Large intestine (tissue), 3 donors: Measurements from ENCODE around the gene ADAMTSL5. TPM values are rescaled to one million over a fixed set of nuclear protein-coding genes. Genes with fewer than 3 reads are reported as not detected.

ENCODE experiments used
- DNase-seq, 2 donors: peaks; one replicate each; pipeline versions ENCODE4 v3.0.0 to v3.0.0-alpha.2; 2013
- H3K27ac ChIP-seq: one replicate; pipeline ENCODE4 v1.5.1; 2013; ENCODE audit warnings: low read length
- H3K27me3 ChIP-seq: 2 replicates; pipeline ENCODE4 v1.6.1; 2013; ENCODE audit warnings: low read length; ENCODE audit not compliant: control insufficient read depth, insufficient read depth
- H3K36me3 ChIP-seq: 2 replicates; pipeline ENCODE4 v1.6.1; 2013; ENCODE audit warnings: low read length; ENCODE audit not compliant: control insufficient read depth, insufficient read depth
- H3K4me1 ChIP-seq: one replicate; pipeline ENCODE4 v1.6.1; 2013; ENCODE audit warnings: low read length; ENCODE audit not compliant: control insufficient read depth, insufficient read depth
- H3K4me3 ChIP-seq: one replicate; pipeline ENCODE4 v1.5.1; 2013; ENCODE audit warnings: low read length
- H3K9me3 ChIP-seq: one replicate; pipeline ENCODE4 v1.6.1; 2013; ENCODE audit warnings: mild to moderate bottlenecking, low read depth, low read length, moderate library complexity; ENCODE audit not compliant: control insufficient read depth
- WGBS: methylation state at CpG from one replicate; pipeline ENCODE4 v1.1.5; 2013; ENCODE audit warnings: low lambda C conversion rate; ENCODE audit not compliant: insufficient coverage; 5-methylcytosine and 5-hydroxymethylcytosine counted together
- polyA plus RNA-seq: library from polyadenylated mRNA; unstranded; fragments of 120-200 nt; gene quantifications from one replicate; pipeline ENCODE4 v1.2.1, GENCODE V29; 2013

ADAMTSL5 gene
- polyA plus RNA-seq, 1 donor, result 24.9 TPM

DNA sequence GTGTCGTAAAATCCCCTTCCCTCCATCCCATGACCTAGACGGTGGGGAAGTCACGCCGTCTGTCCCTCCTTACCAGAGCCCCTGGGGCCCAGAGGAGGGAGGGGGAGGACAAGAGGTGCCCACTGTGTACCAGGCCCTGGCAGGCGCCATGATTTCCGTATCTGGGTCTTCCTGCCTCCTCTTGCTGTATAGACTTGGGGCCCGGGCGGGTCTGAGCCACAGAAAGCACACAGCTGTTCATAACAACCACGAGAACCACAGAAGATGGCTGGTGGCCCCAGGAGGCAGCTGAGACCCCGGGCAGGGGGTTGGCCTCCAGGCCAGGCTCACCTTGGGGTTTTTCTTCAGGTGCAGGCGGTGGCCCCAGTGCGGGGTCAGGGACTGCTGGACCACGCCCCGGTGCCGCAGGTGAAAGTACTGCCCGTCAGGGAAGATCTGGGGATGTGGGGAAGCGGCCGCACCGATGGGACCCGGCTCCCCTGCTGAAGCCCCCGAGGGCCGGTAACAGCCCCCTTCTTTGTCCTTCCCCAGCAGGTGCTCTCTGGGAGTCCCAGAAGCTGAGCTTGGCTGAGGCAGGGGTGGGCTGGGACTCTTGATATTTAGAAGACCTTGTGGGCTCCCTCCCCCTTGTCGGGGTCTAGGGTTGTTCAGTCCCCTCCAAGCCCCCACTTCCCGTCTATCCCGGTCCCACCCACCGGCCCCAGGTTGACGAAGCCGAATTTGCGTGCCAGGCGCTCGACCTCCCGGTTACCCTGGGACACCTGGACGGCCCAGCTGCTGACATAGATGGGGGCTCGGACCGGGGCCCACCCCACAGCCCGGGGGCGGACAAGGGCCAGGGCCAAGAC, 23.1 kb downstream of the ADAMTSL5 start:
- H3K4me3 ChIP-seq, result peak overlapping the region; percentile 62
- no CpG with 5 or more reads among the region's 37 CpGs for WGBS

DNA sequence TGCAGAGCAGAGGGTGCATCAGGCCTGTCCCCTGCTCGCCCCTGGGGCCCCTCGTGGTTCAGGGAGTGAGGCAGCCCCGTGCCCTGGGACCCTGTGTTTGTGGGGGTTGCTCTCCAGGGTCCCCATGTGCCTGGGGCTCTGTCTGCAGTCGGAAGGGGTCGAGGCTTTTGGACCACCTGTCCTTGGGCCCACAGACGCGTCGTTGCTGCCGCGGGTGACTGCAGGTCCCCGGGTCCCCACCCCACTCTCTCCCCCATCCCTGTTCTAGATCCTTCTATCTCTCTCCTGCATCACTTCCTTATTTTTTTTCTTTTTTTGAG, 24.6 kb downstream of the ADAMTSL5 start:
- Histone ChIP-seq H3K27me3 (peaks cover 5% of the 10 kb centered on the region), H3K27ac (no peak overlapping the region), H3K9me3 (no peaks in the 10 kb centered on the region), H3K4me3 (no peak overlapping the region), H3K36me3 (no peaks in the 10 kb centered on the region), H3K4me1 (peaks cover 16% of the 10 kb centered on the region)
- no CpG with 5 or more reads among the region's 11 CpGs for WGBS
- DNase-seq, result no peak

More for the DNA sequence above, 23.1 kb downstream of the ADAMTSL5 start:
- peak overlapping the region; percentile 65 for H3K27ac ChIP-seq
- H3K27me3 ChIP-seq, result peaks cover 5% of the 10 kb centered on the region
- H3K4me1 ChIP-seq, result peaks cover 28% of the 10 kb centered on the region
- DNase-seq, result peak in 1 of 2 donors; percentile 50
- no peaks in the 10 kb centered on the region for H3K36me3 ChIP-seq
- H3K9me3 ChIP-seq, result no peaks in the 10 kb centered on the region

DNA sequence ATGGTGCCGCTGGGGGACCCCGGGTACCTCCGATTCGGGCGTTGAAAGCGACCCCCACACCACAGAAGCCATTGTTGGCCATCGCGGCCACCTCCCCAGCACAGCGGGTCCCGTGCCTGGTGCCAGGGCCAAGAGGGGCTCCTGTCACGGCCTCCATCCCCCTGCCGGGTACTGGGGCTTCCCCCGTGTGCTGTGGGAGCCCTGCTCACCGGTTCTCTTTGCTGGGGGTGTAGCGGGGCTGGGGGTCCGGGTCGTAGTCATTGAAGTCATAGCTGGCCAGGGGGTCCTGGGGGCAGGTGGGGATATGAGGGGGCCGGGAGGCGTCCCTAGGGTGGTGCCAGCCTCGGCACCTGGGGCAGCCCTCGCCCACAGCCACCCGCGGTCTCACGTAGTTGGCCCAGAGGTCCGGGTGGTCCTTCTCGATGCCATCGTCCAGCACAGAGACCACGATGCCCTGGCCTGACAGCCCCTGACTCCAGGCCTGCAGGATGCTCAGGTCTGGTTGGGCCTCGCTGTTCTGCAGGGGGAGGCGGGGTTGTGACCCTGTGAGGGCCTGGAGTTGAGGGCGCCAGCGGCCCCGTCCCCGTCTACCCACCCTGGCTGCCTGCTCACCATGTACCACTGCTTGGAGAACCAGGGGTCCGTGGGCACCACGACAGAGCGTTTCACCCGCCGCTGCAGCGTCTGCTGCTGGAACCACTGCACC, 25.1 kb downstream of the ADAMTSL5 start:
- H3K27ac ChIP-seq, result no peak overlapping the region
- no peak overlapping the region for H3K4me3 ChIP-seq
- DNase-seq, result no peak
- peaks cover 11% of the 10 kb centered on the region for H3K4me1 ChIP-seq
- H3K36me3 ChIP-seq, result no peaks in the 10 kb centered on the region
- H3K27me3 ChIP-seq, result peaks cover 5% of the 10 kb centered on the region
- WGBS, result no CpG with 5 or more reads among the region's 40 CpGs
- H3K9me3 ChIP-seq, result no peaks in the 10 kb centered on the region

DNA sequence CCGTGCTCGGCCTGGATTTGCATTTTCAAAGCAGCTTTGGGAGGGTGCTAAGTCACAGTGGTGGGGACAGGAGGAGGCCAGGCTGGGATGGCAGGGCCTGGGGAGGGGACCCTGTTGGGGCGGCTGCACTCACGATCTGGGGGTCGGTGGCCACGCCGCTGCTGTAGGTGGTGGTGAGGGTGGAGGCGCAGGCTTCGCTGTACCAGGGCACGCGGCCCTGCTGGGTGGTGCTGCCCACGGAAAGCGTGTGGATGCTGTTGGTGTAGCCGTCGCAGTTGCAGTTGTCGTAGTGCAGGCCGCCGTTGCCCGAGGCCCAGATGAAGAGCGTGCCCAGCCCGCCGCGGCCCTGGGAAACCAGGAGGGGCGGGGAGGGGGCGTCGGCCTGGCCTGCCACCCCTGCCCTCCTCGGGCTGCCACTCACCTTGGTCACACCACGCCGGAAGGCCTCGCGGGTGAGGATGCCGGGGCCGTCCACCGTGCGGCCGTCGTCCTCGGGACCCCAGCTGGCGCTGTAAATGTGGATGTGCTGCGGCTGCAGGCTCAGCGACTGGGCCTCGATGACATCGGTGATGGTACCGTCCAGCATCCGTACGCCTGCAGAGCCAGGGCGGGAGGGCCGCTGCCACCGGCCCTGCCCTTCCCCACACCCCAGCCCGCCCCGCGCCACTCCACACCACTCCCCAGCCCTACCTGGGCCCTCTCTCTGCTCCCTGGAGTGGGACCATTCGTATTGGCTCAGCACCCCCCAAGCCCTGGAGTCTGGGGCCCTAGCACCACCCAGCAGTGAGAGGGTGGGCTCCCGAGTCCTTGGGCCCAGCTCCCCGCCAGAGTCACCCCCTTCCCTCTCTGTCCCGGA, 25.9 kb downstream of the ADAMTSL5 start:
- no CpG with 5 or more reads among the region's 56 CpGs for WGBS
- no peak overlapping the region for H3K27ac ChIP-seq
- H3K4me3 ChIP-seq, result no peak overlapping the region
- H3K36me3 ChIP-seq, result no peaks in the 10 kb centered on the region
- H3K27me3 ChIP-seq, result peaks cover 5% of the 10 kb centered on the region
- H3K4me1 ChIP-seq, result peaks cover 9% of the 10 kb centered on the region
- H3K9me3 ChIP-seq, result no peaks in the 10 kb centered on the region
- DNase-seq, result no peak

DNA sequence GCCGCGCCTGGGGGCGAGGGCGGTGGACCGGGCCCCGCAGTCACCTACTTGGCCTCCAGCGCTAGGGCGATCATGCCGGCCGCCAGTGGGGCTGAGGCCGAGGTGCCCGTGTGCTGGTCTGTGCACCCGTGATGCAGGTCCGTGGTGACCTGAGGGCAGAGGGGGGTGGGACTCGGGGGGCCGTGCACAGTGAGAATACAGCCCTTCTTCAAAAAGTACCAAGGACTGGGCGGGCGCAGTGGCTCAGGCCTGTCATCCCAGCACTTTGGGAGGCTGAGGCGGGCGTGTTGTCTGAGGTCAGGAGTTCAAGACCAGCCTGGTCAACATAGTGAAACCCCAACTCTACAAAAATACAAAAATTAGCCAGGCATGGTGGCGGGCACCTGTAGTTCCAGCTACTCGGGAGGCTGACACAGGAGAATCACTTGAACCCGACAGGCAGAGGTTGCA, 28.8 kb downstream of the ADAMTSL5 start:
- no CpG with 5 or more reads among the region's 23 CpGs for whole genome bisulfite sequencing
- H3K9me3 ChIP-seq, result no peaks in the 10 kb centered on the region

GRCh38 chr19:1483131-1483978, 29.5 kb downstream of the ADAMTSL5 start:
- Histone ChIP-seq H3K9me3 (no peaks in the 10 kb centered on the region), H3K27me3 (no peaks in the 10 kb centered on the region), H3K27ac (no peak overlapping the region), H3K4me1 (peaks cover 3% of the 10 kb centered on the region), H3K36me3 (no peaks in the 10 kb centered on the region), H3K4me3 (no peak overlapping the region)
- DNase-seq, result no peak
- WGBS, result no CpG with 5 or more reads among the region's 77 CpGs

More for the DNA sequence above, 28.8 kb downstream of the ADAMTSL5 start:
- no peak for DNase-seq
- Histone ChIP-seq H3K4me1 (peaks cover 3% of the 10 kb centered on the region), H3K27me3 (no peaks in the 10 kb centered on the region), H3K4me3 (no peak overlapping the region), H3K36me3 (no peaks in the 10 kb centered on the region), H3K27ac (no peak overlapping the region)

DNA sequence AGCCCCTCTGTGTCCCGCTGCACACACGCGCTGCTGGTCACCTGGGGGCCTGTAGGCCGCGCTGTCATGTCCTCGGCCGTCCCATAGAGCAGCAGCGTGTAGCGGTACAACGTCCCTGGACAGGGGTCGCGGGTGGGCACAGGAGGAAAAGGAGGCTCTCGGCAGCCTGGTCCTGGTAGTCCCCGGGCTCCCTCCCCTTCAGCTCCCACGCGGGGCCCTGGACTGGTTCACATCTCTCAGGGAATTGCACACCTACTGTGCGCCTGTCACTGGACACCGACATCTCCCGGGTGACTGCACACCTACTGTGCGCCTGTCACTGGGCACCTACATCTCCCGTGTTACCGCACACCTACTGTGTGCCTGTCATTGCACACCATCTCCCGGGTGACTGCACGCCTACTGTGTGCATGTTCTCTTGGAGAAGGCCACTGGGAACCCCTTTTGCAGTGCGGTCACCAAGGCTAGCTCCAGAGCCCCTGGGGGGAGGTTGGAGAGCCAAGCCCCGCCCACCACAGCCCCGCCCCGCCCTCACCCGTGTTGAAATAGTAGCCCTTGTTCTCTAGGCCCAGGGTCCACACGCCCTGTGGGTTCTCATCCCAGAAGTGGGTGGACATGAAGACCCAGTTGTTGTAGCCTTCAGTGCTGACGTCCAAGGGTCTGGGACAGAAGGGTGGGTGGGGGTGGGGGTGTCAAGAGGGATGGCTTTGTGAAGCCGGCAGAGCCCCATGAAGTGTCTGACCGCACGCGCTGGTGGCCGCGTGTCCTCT, 30.3 kb downstream of the ADAMTSL5 start:
- no peaks in the 10 kb centered on the region for H3K27me3 ChIP-seq
- peaks cover 3% of the 10 kb centered on the region for H3K4me1 ChIP-seq
- H3K4me3 ChIP-seq, result no peak overlapping the region
- no peaks in the 10 kb centered on the region for H3K36me3 ChIP-seq
- no peaks in the 10 kb centered on the region for H3K9me3 ChIP-seq
- H3K27ac ChIP-seq, result no peak overlapping the region
- no CpG with 5 or more reads among the region's 37 CpGs for WGBS
- DNase-seq, result no peak

- no peak for DNase-seq
- no peaks in the 10 kb centered on the region for H3K9me3 ChIP-seq
- WGBS, result no CpG with 5 or more reads among the region's 36 CpGs
- no peak overlapping the region for H3K27ac ChIP-seq
- no peak overlapping the region for H3K4me3 ChIP-seq
- H3K4me1 ChIP-seq, result peaks cover 3% of the 10 kb centered on the region
- H3K36me3 ChIP-seq, result peaks cover 5% of the 10 kb centered on the region
- H3K27me3 ChIP-seq, result no peaks in the 10 kb centered on the region
These were observed 30.9 kb downstream of the ADAMTSL5 start for GRCh38 chr19:1481893-1482360.

GRCh38 chr19:1481224-1481892, 31.5 kb downstream of the ADAMTSL5 start:
- Histone ChIP-seq H3K4me3 (no peak overlapping the region), H3K27me3 (no peaks in the 10 kb centered on the region), H3K4me1 (peaks cover 3% of the 10 kb centered on the region), H3K27ac (no peak overlapping the region), H3K9me3 (no peaks in the 10 kb centered on the region), H3K36me3 (peaks cover 5% of the 10 kb centered on the region)
- WGBS, result no CpG with 5 or more reads among the region's 26 CpGs
- no peak for DNase-seq
